Measurements from ENCODE around the gene TMEM198. TPM values are rescaled to one million over a fixed set of nuclear protein-coding genes. Genes with fewer than 3 reads are reported as not detected.

TMEM198 gene
- polyA plus RNA-seq, 3 donors from 2014 or later: 0.44 TPM; not detected in 2

DNA sequence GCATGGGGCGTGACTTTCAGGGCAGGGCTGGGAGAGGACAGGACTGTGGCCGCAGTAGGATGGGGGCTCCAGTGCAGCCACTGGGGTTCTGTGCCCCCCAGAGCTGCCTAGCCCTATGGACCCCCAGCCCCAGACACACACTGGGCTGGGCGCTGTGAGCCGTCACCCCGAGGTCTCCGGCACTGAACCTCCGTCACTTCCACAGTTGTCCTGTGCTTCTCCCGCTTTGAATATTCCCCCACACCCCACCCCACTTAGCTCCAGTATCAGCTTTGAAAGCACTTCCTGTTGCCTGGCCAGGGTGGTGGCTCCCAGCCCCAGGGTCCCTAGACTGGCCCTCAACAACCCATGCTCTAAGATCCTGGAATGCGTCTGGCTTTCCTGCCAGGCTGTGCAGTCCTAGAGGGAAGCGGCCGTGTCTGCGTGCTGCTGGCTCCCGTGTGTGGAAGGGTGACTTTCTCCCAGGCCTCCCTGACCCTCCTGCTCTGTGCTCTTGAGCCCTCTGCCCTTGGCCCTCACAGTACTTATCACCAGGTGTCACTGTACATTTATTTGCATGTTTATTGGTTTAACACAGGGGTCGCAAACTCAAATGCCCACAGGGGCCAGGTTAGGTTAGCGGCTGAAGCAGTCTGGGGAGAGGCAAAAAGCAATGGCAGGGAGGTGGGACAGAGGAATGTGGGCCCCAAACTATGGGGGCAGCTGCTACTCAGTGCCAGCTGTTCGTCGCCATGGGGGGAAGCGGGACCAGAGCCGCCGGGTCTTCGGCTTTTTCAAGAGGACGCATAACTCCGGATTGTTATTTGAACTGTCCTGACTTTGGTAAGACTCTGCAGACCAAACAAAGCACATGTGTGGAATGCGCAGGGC, 17.6 kb downstream of the TMEM198 start:
- no peaks in the 10 kb centered on the region for H3K36me3 Mint-ChIP-seq
- H3K4me1 Mint-ChIP-seq: no peaks in the 10 kb centered on the region
- no peak for DNase-seq
- H3K27me3 Mint-ChIP-seq (ENCODE audit: low read depth in 3 of 3): peaks cover 3 to 10% (median 6%) of the 10 kb centered on the region in 3 donors
- H3K27ac Mint-ChIP-seq: no peak overlapping the region
- peaks cover 0 to 2% (median 0%) of the 10 kb centered on the region in 6 donors for H3K9me3 Mint-ChIP-seq
- H3K4me3 Mint-ChIP-seq: no peak overlapping the region

DNA sequence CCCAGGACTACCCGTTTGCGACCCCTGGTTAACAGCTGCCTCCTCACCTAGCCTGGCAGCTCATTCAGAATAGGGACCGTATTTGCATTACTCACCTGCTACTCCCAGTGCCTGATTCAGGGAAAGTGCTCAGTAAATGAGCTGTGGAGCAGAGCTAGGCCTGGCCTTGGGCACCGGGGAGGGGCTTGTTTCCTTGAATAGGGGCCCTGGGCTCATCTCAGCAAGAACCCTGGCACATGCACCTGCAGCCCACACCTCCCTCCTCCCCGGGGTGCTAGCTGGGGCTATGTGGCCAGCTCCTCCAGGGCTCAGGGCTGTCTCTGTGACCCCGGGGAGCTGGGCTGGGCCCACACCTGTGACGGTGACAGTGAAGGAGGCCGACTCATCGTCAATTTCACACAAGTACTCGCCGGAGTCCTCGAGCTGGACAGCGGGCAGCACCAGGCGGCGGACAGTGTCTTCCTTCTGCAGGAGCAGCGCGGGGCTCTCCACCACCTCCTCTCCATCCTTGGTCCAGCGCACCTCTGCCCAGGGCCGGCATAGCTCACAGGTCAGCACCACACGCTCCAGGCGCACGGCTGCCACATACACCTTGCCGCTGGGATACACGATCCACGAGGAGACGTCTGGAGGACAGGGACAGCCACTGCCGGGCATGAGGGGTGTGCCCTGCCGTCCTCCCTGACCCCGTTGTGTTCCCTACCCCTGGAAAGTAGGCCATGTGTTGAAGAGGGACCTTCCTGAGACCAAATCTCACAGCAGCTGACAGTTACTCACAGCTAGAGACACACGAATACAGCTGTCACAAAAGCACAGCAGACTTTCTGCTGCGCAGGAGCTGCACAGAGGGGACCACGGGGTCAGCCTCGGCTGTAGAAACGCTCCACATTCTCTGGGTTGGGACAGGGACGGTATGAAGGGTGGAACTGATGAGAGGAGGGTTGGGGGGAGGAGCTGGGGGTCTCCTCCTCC, 18.5 kb downstream of the TMEM198 start:
- no peak overlapping the region for H3K4me3 Mint-ChIP-seq
- DNase-seq: no peak
- H3K27ac Mint-ChIP-seq: no peak overlapping the region
- no peaks in the 10 kb centered on the region for H3K36me3 Mint-ChIP-seq
- H3K9me3 Mint-ChIP-seq: peaks cover 0 to 2% (median 0%) of the 10 kb centered on the region in 6 donors
- peaks cover 3 to 10% (median 6%) of the 10 kb centered on the region in 3 donors for H3K27me3 Mint-ChIP-seq (ENCODE audit: low read depth in 3 of 3)
- H3K4me1 Mint-ChIP-seq: no peaks in the 10 kb centered on the region

DNA sequence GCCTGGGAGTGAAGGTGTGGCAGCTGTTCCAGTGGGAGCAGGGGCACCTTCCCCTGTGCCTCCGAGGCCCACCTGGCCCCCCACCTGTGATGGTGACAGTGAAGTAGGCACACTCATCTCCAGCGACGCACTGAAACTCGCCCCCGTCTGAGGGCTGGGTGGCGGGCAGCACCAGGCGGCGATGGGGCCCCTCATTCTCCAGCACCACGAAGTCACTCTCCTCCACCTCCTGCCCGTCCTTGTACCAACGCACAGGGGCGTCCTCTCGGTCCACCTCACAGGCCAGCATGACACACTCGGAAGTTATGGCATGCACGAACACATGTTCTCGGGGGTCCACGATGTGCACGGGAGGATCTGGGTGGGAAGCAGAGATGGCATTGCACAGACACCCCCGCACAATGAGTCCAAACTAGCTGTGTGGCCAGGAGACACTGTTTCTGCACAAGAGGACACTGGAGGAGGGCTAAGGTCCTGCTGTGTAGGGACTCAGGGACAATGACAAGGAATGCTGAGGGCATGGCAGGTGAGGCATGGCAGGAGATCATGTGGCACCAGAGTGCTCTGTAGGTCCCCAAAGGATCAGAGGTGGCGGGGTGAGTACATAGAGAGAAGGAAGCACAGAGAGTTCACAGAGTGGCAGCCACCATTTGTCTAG, 19.6 kb downstream of the TMEM198 start:
- H3K4me1 Mint-ChIP-seq: no peaks in the 10 kb centered on the region
- H3K4me3 Mint-ChIP-seq: no peak overlapping the region
- peaks cover 0 to 2% (median 0%) of the 10 kb centered on the region in 6 donors for H3K9me3 Mint-ChIP-seq
- H3K27ac Mint-ChIP-seq: no peak overlapping the region
- no peak for DNase-seq
- H3K36me3 Mint-ChIP-seq: no peaks in the 10 kb centered on the region
- H3K27me3 Mint-ChIP-seq (ENCODE audit: low read depth in 3 of 3): peaks cover 5 to 10% (median 6%) of the 10 kb centered on the region in 3 donors

DNA sequence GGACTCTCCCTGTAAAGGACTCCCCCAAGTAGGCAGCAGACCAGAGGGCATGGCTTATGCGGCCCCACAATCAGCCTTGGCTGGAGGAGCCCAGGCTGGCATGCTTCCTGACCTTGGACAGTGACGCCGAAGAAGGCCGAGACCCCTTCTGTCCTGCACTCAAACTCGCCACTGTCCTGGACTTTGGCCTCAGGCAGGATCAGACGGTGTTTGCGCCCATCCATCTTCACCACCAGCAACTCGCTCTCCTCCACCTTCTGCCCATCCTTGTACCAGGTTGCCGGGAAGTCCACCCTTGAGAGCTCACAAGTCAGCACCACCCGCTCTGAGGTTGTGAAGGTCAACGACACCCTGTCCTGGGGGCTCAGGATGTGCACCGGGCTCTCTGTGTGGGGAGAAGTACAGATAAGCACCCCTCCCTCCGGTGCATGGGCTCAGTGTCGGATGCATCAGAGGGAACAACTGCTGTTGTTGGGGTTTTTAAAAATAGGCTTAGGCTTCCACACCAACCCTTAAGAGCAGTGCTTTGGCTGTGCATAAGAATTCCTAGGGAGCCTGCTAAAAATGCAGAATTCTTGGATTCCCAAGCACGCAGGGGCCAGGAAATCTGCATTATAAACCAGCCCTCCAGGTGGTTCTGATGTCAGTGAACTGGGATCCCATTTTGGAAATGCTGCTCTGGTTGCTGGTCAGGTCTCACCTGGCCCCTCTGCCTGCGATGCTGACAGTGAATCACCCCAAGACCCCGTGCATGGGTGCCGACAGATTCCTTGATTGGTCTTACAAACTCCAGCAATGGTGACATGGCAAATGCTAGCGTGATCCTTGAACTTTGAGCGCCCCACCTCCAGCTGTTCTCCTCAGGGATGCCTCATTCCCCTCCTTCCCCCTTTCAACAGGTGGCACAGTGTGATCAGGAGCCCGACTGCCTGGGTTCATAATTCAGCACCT, 21.6 kb downstream of the TMEM198 start:
- H3K9me3 Mint-ChIP-seq: peaks cover 0 to 2% (median 0%) of the 10 kb centered on the region in 6 donors
- H3K27me3 Mint-ChIP-seq (ENCODE audit: low read depth in 3 of 3): peaks cover 6 to 15% (median 8%) of the 10 kb centered on the region in 3 donors
- peaks cover 0 to 3% of the 10 kb centered on the region in 2 donors for H3K4me1 Mint-ChIP-seq
- no peaks in the 10 kb centered on the region for H3K36me3 Mint-ChIP-seq
- H3K27ac Mint-ChIP-seq: no peak overlapping the region
- no peak overlapping the region for H3K4me3 Mint-ChIP-seq
- no peak for DNase-seq

DNA sequence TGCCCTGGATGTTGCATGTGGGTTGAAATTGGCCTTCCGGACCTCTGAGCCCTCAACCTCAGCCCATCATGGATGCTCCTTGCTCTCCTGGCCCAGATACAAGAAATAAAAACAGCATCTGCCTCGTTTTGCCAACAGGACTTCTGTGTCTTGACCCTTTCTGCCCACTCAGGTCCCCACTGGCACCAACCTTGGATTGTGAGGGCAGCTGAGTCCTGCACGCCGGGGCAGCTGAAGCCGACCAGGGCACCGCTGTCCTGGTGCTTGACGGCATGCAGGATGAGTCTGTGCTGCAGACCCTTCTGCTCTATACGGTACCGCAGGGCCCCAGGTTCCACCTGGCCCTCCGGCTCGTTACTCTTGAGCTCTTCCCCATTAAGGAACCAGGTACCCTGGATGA, 22.8 kb downstream of the TMEM198 start:
- peaks cover 6 to 15% (median 8%) of the 10 kb centered on the region in 3 donors for H3K27me3 Mint-ChIP-seq (ENCODE audit: low read depth in 3 of 3)
- no peak overlapping the region for H3K4me3 Mint-ChIP-seq
- peaks cover 0 to 2% (median 0%) of the 10 kb centered on the region in 6 donors for H3K9me3 Mint-ChIP-seq
- peaks cover 0 to 3% of the 10 kb centered on the region in 2 donors for H3K4me1 Mint-ChIP-seq
- no peak overlapping the region for H3K27ac Mint-ChIP-seq
- DNase-seq: no peak
- H3K36me3 Mint-ChIP-seq: no peaks in the 10 kb centered on the region

DNA sequence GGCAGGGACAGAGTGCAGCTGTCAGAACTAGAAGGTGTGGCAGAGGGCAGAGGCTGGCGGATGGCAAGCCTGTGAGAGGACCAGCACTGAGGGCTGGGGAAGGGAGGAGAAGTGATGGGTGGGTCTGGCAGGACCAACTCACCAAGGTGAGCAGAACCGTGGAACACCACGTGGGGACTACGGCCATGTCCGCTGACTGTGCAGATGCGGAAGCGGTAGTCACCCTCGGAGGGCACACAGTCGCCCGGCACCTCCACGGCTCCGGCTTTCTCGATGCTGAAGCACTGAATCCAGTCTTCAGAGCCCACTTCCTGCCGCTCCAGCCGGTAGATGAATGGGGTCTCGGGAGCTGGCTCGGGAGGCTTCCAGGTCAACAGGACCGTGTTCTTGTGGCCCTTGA, 23.3 kb downstream of the TMEM198 start:
- no peak for DNase-seq
- Mint-ChIP-seq H3K27me3 (ENCODE audit: low read depth in 3 of 3) (peaks cover 6 to 19% (median 12%) of the 10 kb centered on the region in 3 donors), H3K9me3 (peaks cover 0 to 2% (median 0%) of the 10 kb centered on the region in 6 donors), H3K36me3 (no peaks in the 10 kb centered on the region), H3K27ac (no peak overlapping the region), H3K4me1 (peaks cover 0 to 6% of the 10 kb centered on the region in 2 donors), H3K4me3 (no peak overlapping the region)

DNA sequence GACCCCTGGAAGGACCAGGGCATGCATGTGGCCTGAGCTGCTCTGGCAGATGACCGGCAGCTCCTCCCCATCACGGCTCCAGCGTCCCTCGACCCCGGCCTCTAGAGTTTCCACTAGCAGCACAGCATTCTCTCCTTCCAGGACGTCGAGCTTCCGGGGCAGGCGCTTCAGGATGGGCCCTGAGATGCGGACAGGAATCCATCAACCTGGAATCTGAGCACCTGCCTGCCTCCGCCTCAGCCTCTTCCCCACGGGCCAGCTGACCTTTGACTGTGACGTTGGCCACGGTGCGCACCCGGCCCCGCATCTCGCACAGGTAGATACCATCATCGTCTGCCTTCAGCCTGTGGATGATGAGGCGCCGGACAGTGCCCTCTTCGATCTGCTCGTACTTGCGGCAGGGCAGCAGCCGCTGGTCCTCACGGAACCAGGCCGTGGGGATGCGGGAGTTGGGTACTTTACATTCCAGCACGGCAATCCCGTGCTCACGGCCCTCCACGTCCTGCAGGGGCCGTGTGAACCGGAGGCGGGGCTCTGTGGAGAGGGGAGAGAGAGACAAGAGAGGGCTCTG, 24.0 kb downstream of the TMEM198 start:
- H3K27ac Mint-ChIP-seq: no peak overlapping the region
- peaks cover 0 to 2% (median 0%) of the 10 kb centered on the region in 6 donors for H3K9me3 Mint-ChIP-seq
- H3K27me3 Mint-ChIP-seq (ENCODE audit: low read depth in 3 of 3): peaks cover 4 to 21% (median 11%) of the 10 kb centered on the region in 3 donors
- no peaks in the 10 kb centered on the region for H3K36me3 Mint-ChIP-seq
- DNase-seq: no peak
- H3K4me1 Mint-ChIP-seq: peaks cover 0 to 6% of the 10 kb centered on the region in 2 donors
- no peak overlapping the region for H3K4me3 Mint-ChIP-seq

DNA sequence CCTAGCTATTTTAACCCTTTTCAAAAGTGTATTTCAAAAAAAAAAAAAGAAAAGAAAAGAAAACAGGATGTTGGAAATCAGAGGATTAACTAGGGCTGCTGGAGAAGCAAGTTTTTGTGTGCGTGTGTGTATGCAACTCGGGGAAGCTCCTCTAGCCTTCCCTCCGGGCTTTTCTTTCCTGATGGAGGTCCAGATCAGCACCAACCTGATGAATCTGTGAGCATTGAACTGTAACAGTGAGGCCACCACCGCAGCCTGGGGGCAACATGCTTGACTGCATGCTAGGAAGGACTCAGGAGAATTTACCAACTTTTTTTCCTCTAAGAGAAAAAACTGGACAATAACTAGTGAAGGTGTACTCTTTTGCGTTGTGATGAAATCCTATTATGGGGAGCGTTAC, 25.2 kb downstream of the TMEM198 start:
- H3K9me3 Mint-ChIP-seq: peaks cover 0 to 2% (median 0%) of the 10 kb centered on the region in 6 donors
- peaks cover 0 to 6% of the 10 kb centered on the region in 2 donors for H3K4me1 Mint-ChIP-seq
- no peak for DNase-seq
- H3K36me3 Mint-ChIP-seq: no peaks in the 10 kb centered on the region
- H3K4me3 Mint-ChIP-seq: peak overlapping the region in 1 of 5 donors; percentile 21
- no peak overlapping the region for H3K27ac Mint-ChIP-seq
- H3K27me3 Mint-ChIP-seq (ENCODE audit: low read depth in 3 of 3): peaks cover 4 to 29% (median 14%) of the 10 kb centered on the region in 3 donors

DNA sequence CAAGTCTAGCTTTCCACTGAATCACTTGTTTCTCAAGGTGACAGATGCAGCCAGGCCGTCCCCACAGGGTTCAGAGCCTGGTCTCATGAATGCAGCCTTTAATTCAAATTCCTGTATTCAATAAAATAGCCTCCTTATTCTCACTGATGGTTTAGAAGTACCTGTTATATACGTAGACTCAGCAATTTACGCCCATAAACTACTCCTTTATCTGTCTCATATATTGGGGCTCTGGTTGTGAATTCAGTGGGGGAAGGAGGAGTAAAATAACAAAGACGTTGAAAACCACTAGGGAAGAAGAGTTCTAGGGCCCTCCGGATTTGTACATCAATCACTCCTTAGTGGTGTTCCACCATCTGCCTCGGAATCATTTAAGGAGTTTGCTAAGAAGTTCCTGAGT, 25.8 kb downstream of the TMEM198 start:
- no peaks in the 10 kb centered on the region for H3K36me3 Mint-ChIP-seq
- H3K27me3 Mint-ChIP-seq (ENCODE audit: low read depth in 3 of 3): peaks cover 0 to 25% (median 14%) of the 10 kb centered on the region in 3 donors
- H3K4me3 Mint-ChIP-seq: peak overlapping the region in 3 of 5 donors; percentile 15 to 74 (median 65)
- no peak for DNase-seq
- H3K27ac Mint-ChIP-seq: no peak overlapping the region
- H3K9me3 Mint-ChIP-seq: peaks cover 0 to 2% (median 0%) of the 10 kb centered on the region in 6 donors
- peaks cover 0 to 6% of the 10 kb centered on the region in 2 donors for H3K4me1 Mint-ChIP-seq

DNA sequence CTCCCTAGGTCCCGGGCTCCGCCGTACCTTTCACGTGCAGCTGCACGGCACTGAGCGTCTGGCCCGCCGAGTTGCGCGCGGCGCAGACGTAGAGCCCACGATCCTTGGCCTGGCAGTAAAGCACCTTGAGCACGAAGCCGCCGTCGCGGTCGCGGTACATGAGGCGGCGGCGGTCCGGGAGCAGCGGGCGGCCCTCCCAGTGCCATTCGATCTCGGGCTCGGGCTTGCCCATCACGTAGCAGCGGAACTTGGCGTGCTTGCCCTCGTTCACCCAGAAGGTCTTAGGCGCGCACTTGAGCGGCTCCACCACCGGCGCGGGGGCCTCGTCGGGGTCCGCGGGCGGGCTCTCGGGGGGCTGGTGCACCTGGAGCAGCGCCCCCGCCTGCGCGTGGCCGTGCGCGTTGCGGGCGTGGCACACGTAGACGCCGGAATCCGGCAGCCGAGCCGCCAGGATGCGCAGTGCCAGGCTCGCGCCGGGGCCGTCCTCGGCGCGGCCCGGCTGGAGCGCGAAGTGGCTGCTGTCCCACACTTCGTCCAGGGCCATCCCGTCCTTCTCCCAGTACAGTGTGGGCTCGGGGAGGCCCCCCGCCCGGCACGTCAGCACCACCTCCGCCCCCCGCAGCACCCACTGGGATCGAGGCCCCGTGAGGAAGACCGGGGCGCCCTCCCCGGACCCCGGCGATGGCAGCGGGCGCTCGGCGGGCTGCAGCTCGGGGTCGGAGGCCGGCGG, 26.5 kb downstream of the TMEM198 start:
- Mint-ChIP-seq H3K27me3 (ENCODE audit: low read depth in 3 of 3) (peaks cover 3 to 25% (median 14%) of the 10 kb centered on the region in 3 donors), H3K4me1 (peaks cover 0 to 6% of the 10 kb centered on the region in 2 donors), H3K27ac (no peak overlapping the region), H3K9me3 (peaks cover 0 to 2% (median 0%) of the 10 kb centered on the region in 6 donors), H3K36me3 (no peaks in the 10 kb centered on the region), H3K4me3 (peak overlapping the region in 4 of 5 donors; percentile 40 to 50 (median 44))
- no peak for DNase-seq

DNA sequence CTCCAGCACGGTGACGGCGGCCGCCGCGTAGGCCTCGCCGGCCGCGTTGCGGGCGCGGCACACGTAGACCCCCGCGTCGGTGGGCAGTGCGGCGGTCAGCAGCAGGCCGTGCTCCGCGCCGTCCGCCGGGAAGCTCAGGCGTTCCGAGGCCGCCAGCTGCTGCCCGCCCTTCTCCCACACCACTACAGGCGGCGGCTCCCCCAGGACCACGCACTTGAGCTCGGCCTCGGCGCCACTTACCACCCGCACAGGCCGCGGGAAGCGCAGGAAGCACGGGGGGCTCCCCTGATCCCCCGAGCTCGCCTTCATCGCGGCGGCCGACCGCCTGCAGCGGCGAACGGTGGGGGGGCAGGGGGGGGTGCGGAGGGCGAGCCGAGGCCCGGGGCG, 27.1 kb downstream of the TMEM198 start:
- no peak overlapping the region for H3K4me3 Mint-ChIP-seq
- no peak for DNase-seq
- peaks cover 0 to 6% of the 10 kb centered on the region in 2 donors for H3K4me1 Mint-ChIP-seq
- no peaks in the 10 kb centered on the region for H3K36me3 Mint-ChIP-seq
- H3K27ac Mint-ChIP-seq: no peak overlapping the region
- H3K9me3 Mint-ChIP-seq: peaks cover 0 to 2% (median 0%) of the 10 kb centered on the region in 6 donors
- H3K27me3 Mint-ChIP-seq (ENCODE audit: low read depth in 3 of 3): peaks cover 3 to 28% (median 14%) of the 10 kb centered on the region in 3 donors
